Brain microvascular endothelial cell (primary cell): Measurements from ENCODE around the gene LHFPL6.

Experiments
- DNase-seq: peaks from one replicate; pipeline ENCODE4 v3.0.0-alpha.2; 2020
- H3K27ac ChIP-seq: fragments of 250-450 bp; sonication (Bioruptor Pico); 2 replicates; pipeline ENCODE4 v1.5.1; 2020; ENCODE audit warnings: mild to moderate bottlenecking, moderate library complexity
- H3K27me3 ChIP-seq: fragments of 250-450 bp; sonication (Bioruptor Pico); replicated peaks from 2 replicates; pipeline ENCODE4 v1.5.1; 2020; ENCODE audit warnings: mild to moderate bottlenecking
- H3K36me3 ChIP-seq: fragments of 250-450 bp; sonication (Bioruptor Pico); replicated peaks from 2 replicates; pipeline ENCODE4 v1.5.1; 2020; ENCODE audit warnings: mild to moderate bottlenecking
- H3K4me3 ChIP-seq: 2 replicates; pipeline ENCODE4 v1.5.1; 2011; ENCODE audit warnings: low read depth, mild to moderate bottlenecking, control low read depth, low read length, moderate library complexity
- CTCF ChIP-seq: IDR thresholded peaks from 2 replicates; pipeline ENCODE4 v1.5.1; 2011; ENCODE audit warnings: low read depth, mild to moderate bottlenecking, moderate library complexity, low read length, control low read depth, inconsistent platforms; ENCODE audit errors: missing control alignments
- in situ Hi-C: cut with HindIII; loops from 2 replicates; pipeline ENCODE4 v1.10.0; 2017; ENCODE audit warnings: low sequenced_read_pairs, low pct_ligation_motif_present

LHFPL6 gene

GRCh38 chr13:39607876-39608275, 4.9 kb upstream of the LHFPL6 start:
- in situ Hi-C loops, result no loop called here
- TF ChIP-seq CTCF, result no peak

GRCh38 chr13:39605677-39606320, 2.8 kb upstream of the LHFPL6 start:
- Histone ChIP-seq H3K36me3 (no peaks in the 10 kb centered on the region), H3K27ac (no peak overlapping the region), H3K4me3 (no peak overlapping the region), H3K27me3 (no peaks in the 10 kb centered on the region)
- DNase-seq, result no peak
- no peak for TF ChIP-seq CTCF
- in situ Hi-C loops, result no loop called here

More at GRCh38 chr13:39607876-39608275, 4.9 kb upstream of the LHFPL6 start:
- Histone ChIP-seq H3K27me3 (no peaks in the 10 kb centered on the region), H3K27ac (no peak overlapping the region), H3K36me3 (no peaks in the 10 kb centered on the region), H3K4me3 (no peak overlapping the region)
- no peak for DNase-seq

- no peak for TF ChIP-seq CTCF
- no peak overlapping the region for H3K27ac ChIP-seq
- H3K4me3 ChIP-seq, result no peak overlapping the region
- in situ Hi-C loops, result no loop called here
- H3K36me3 ChIP-seq, result no peaks in the 10 kb centered on the region
- DNase-seq, result no peak
- no peaks in the 10 kb centered on the region for H3K27me3 ChIP-seq
Measured at GRCh38 chr13:39604756-39605155, 1.8 kb upstream of the LHFPL6 start.

DNA sequence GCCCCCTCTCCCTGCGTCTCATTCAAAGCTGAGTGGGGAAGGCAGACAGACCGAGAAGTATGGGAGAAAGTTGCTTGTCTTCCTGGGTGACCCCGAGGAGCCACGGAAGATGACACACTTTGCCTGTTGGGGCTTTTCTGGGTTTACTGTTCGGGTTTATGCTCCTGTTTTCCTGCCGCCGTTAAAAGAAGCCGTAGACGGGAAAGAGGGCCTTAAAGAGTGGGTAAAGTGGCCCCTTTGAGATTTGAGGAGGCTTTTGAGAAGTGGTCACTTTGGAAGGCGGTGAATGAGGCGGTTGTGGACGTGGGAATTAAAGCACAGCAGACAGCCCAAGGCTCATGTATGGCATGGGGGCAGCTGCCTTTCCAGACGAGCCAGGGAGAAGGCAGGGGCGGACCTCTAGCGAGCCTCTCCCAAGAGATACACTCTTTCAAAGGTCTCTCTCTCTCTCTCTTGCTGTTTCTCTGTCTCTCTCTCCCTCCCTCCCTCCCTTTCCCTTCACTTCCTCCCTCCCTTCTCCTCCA, 493 bp upstream of the LHFPL6 start:
- in situ Hi-C loops, result no loop called here
- TF ChIP-seq CTCF, result no peak
- peak overlapping the region; percentile 50 for H3K27ac ChIP-seq
- peak overlapping the region; percentile 87 for H3K4me3 ChIP-seq
- no peaks in the 10 kb centered on the region for H3K27me3 ChIP-seq
- no peaks in the 10 kb centered on the region for H3K36me3 ChIP-seq
- no peak for DNase-seq

DNA sequence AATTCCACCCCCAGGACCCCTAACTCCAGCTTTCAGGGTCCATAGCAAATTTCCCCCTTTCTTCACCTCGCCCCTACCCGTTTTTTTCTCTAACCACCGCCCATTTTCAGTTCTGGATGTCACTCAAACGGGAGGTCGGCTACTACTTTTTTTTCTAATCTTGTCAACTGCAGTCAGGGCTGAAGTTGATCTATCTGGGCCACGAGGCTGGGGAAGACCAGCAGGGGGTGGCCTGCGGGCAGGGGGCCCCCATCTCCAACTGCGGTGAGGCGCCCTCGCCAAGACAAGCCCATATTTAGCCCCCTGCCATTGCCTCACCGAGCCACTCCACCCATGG, 748 bp downstream of the LHFPL6 start:
- no peaks in the 10 kb centered on the region for H3K27me3 ChIP-seq
- TF ChIP-seq CTCF, result no peak
- H3K4me3 ChIP-seq, result peak overlapping the region; percentile 87
- no peak for DNase-seq
- H3K27ac ChIP-seq, result peak overlapping the region; percentile 50
- H3K36me3 ChIP-seq, result no peaks in the 10 kb centered on the region
- in situ Hi-C loops, result no loop called here

DNA sequence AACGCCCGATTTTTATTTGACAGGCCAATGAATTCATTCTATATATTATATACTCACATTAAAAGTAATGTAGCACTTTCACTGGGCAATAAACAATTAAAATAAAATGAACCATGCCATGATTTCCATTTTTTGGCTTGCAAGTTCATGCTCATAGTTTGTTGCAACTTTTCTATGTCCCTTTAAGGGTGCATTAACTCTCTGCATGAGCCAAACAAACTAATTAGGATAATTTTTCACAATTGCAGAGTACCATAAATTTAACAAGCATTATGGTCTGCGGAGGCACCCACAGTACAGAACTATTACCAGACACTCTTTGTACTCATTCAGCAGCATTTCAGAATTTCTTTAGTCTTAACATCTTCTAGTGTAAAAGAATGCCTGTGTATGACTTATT, 1.4 kb downstream of the LHFPL6 start:
- no peak overlapping the region for H3K27ac ChIP-seq

More for the DNA sequence above, 1.4 kb downstream of the LHFPL6 start:
- in situ Hi-C loops, result no loop called here
- Histone ChIP-seq H3K4me3 (peak overlapping the region; percentile 87), H3K27me3 (no peaks in the 10 kb centered on the region), H3K36me3 (no peaks in the 10 kb centered on the region)
- DNase-seq, result no peak
- no peak for TF ChIP-seq CTCF
